ENCODE data around the gene GRAMD2A. TPM values are rescaled to one million over a fixed set of nuclear protein-coding genes. Genes with fewer than 3 reads are reported as not detected.
"Not testable (repeated sequence)": the region's sequence is repeated elsewhere in the genome, so short reads cannot be mapped to it uniquely, and the experiment has no call there.

The GRAMD2A gene
- total RNA-seq, 2 donors from 2014 or later = 2.0 TPM

GRCh38 chr15:72173401-72173800 lies 24.2 kb downstream of the GRAMD2A start:
- no peaks in the 10 kb centered on the region for H3K9me3 Mint-ChIP-seq
- H3K27me3 Mint-ChIP-seq (ENCODE audit: insufficient read depth) = peaks cover 1% of the 10 kb centered on the region
- WGBS, 2 experiments (ENCODE audit: insufficient coverage in 1 of 2, insufficient read length in 1 of 2) = 87 to 96% methylated on average over 6 of the region's 6 CpGs
- Histone ChIP-seq H3K4me3 (ENCODE audit: low read length) (no peak overlapping the region), H3K27me3 (ENCODE audit: control insufficient read depth, insufficient read depth, low read length, poor library complexity, severe bottlenecking) (no peaks in the 10 kb centered on the region), H3K36me3 (ENCODE audit: control insufficient read depth, insufficient read depth, low read length) (no peaks in the 10 kb centered on the region), H3K9me3 (ENCODE audit: control insufficient read depth, low read length) (no peaks in the 10 kb centered on the region), H3K4me1 (ENCODE audit: control insufficient read depth, insufficient read depth, low read length) (peaks cover 5% of the 10 kb centered on the region), H3K27ac (ENCODE audit: low read depth, low read length) (no peak overlapping the region), H3K9ac (ENCODE audit: extremely low read depth, low read length, poor library complexity, severe bottlenecking) (no peak overlapping the region)
- H3K27ac Mint-ChIP-seq = no peak overlapping the region
- H3K36me3 Mint-ChIP-seq (ENCODE audit: low read depth) = no peaks in the 10 kb centered on the region
- peaks cover 11% of the 10 kb centered on the region for H3K4me1 Mint-ChIP-seq
- TF ChIP-seq, protein P1, sequence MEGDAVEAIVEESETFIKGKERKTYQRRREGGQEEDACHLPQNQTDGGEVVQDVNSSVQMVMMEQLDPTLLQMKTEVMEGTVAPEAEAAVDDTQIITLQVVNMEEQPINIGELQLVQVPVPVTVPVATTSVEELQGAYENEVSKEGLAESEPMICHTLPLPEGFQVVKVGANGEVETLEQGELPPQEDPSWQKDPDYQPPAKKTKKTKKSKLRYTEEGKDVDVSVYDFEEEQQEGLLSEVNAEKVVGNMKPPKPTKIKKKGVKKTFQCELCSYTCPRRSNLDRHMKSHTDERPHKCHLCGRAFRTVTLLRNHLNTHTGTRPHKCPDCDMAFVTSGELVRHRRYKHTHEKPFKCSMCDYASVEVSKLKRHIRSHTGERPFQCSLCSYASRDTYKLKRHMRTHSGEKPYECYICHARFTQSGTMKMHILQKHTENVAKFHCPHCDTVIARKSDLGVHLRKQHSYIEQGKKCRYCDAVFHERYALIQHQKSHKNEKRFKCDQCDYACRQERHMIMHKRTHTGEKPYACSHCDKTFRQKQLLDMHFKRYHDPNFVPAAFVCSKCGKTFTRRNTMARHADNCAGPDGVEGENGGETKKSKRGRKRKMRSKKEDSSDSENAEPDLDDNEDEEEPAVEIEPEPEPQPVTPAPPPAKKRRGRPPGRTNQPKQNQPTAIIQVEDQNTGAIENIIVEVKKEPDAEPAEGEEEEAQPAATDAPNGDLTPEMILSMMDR (conservative IDR thresholded peaks at IDR 0.05) = no peak
- no peak overlapping the region for H3K4me3 Mint-ChIP-seq
- DNase-seq = no peak

DNA sequence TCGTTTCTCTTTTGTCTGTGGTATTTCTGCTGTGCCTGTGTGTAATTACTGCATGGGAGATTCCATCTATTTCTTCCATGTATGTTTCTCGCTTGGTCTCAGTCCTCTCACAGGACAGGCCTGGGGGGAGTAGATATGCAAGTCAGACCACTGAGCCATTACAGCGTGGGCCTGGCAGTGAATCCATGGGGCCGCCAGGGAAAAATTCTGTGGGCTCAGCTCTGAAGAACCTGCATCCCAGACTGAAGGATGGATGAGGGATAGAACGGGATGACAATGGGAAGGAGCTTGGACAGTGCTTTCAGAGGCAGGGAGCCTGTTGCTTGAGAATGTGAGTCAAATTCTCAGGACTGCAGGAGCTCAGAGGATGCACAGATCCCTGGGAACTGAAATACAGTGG lies 24.8 kb downstream of the GRAMD2A start:
- Mint-ChIP-seq H3K27me3 (ENCODE audit: insufficient read depth) (peaks cover 1% of the 10 kb centered on the region), H3K27ac (no peak overlapping the region), H3K36me3 (ENCODE audit: low read depth) (no peaks in the 10 kb centered on the region), H3K4me1 (peaks cover 17% of the 10 kb centered on the region), H3K4me3 (no peak overlapping the region), H3K9me3 (no peaks in the 10 kb centered on the region)
- H3K27ac ChIP-seq (ENCODE audit: low read depth, low read length) = no peak overlapping the region
- H3K4me3 ChIP-seq (ENCODE audit: low read length) = no peak overlapping the region
- 86 to 88% methylated on average over 4 to 5 of the region's 5 CpGs for WGBS, 2 experiments (ENCODE audit: insufficient coverage in 1 of 2, insufficient read length in 1 of 2)
- no peaks in the 10 kb centered on the region for H3K27me3 ChIP-seq (ENCODE audit: control insufficient read depth, insufficient read depth, low read length, poor library complexity, severe bottlenecking)
- no peaks in the 10 kb centered on the region for H3K36me3 ChIP-seq (ENCODE audit: control insufficient read depth, insufficient read depth, low read length)
- H3K4me1 ChIP-seq (ENCODE audit: control insufficient read depth, insufficient read depth, low read length) = peaks cover 8% of the 10 kb centered on the region
- no peak for DNase-seq
- no peaks in the 10 kb centered on the region for H3K9me3 ChIP-seq (ENCODE audit: control insufficient read depth, low read length)
- no peak overlapping the region for H3K9ac ChIP-seq (ENCODE audit: extremely low read depth, low read length, poor library complexity, severe bottlenecking)
- TF ChIP-seq, protein P1 (conservative IDR thresholded peaks at IDR 0.05) = no peak

DNA sequence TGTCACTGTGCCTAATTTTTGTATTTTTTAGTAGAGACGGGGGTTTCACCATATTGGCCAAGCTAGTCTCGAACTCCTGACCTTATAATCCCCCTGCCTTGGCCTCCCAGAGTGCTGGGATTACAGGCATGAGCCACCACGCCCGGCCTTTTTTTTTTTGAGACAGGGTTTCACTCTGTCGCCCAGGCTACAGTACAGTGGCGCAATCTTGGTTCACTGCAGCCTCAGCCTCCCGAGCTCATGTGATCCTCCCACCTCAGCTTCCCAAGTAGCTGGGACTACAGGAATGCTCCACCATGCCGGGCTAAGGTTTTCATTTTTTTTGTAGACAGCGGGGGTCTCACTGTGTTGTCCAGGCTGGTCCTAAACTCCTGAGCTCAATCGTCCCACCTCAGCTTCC lies 25.6 kb downstream of the GRAMD2A start:
- H3K4me1 Mint-ChIP-seq = peaks cover 20% of the 10 kb centered on the region
- WGBS, 2 experiments (ENCODE audit: insufficient coverage in 1 of 2, insufficient read length in 1 of 2) = 87 to 91% methylated on average over 10 of the region's 10 CpGs
- not testable (repeated sequence) for H3K4me3 Mint-ChIP-seq; H3K36me3 ChIP-seq (ENCODE audit: control insufficient read depth, insufficient read depth, low read length); H3K9me3 Mint-ChIP-seq; H3K36me3 Mint-ChIP-seq (ENCODE audit: low read depth); H3K27ac Mint-ChIP-seq; H3K27me3 ChIP-seq (ENCODE audit: control insufficient read depth, insufficient read depth, low read length, poor library complexity, severe bottlenecking); DNase-seq; H3K4me1 ChIP-seq (ENCODE audit: control insufficient read depth, insufficient read depth, low read length); H3K4me3 ChIP-seq (ENCODE audit: low read length); H3K27ac ChIP-seq (ENCODE audit: low read depth, low read length); H3K9ac ChIP-seq (ENCODE audit: extremely low read depth, low read length, poor library complexity, severe bottlenecking); H3K27me3 Mint-ChIP-seq (ENCODE audit: insufficient read depth); H3K9me3 ChIP-seq (ENCODE audit: control insufficient read depth, low read length)

GRCh38 chr15:72170691-72171090 lies 26.9 kb downstream of the GRAMD2A start:
- H3K4me1 ChIP-seq (ENCODE audit: control insufficient read depth, insufficient read depth, low read length) = peaks cover 8% of the 10 kb centered on the region
- no peak overlapping the region for H3K4me3 ChIP-seq (ENCODE audit: low read length)
- H3K9me3 ChIP-seq (ENCODE audit: control insufficient read depth, low read length) = no peaks in the 10 kb centered on the region
- no peaks in the 10 kb centered on the region for H3K9me3 Mint-ChIP-seq
- DNase-seq = no peak
- peaks cover 1% of the 10 kb centered on the region for H3K27me3 Mint-ChIP-seq (ENCODE audit: insufficient read depth)
- no peak overlapping the region for H3K27ac Mint-ChIP-seq
- TF ChIP-seq, protein P1 (conservative IDR thresholded peaks at IDR 0.05) = no peak
- H3K9ac ChIP-seq (ENCODE audit: extremely low read depth, low read length, poor library complexity, severe bottlenecking) = no peak overlapping the region
- no peak overlapping the region for H3K27ac ChIP-seq (ENCODE audit: low read depth, low read length)
- H3K4me1 Mint-ChIP-seq = peaks cover 20% of the 10 kb centered on the region
- H3K36me3 ChIP-seq (ENCODE audit: control insufficient read depth, insufficient read depth, low read length) = no peaks in the 10 kb centered on the region
- 91 to 95% methylated on average over 6 to 7 of the region's 7 CpGs for WGBS, 2 experiments (ENCODE audit: insufficient coverage in 1 of 2, insufficient read length in 1 of 2)
- no peak overlapping the region for H3K4me3 Mint-ChIP-seq
- no peaks in the 10 kb centered on the region for H3K36me3 Mint-ChIP-seq (ENCODE audit: low read depth)
- no peaks in the 10 kb centered on the region for H3K27me3 ChIP-seq (ENCODE audit: control insufficient read depth, insufficient read depth, low read length, poor library complexity, severe bottlenecking)
